ENCODE results near the gene CNNM2. TPM values are rescaled to one million over a fixed set of nuclear protein-coding genes. Genes with fewer than 3 reads are reported as not detected.

The CNNM2 gene
- total RNA-seq, 1 experiment from 2014 or later, result 23.1 TPM

DNA sequence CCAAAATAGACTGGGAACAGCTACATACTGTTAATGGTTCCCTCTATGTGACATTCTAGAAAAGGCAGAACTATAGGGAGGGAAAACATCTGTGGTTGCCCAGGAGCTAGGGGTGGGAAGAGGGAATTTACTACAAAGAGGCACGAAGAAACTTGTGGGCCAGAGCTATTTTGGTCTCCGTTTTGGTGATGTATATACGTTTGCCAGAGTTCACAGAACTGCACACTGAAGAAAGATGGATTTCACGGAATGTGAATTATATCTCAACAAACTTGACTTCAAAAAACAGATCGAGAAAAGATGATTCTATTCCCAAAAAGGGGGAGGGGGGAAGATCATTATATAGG lies 49.2 kb upstream of the CNNM2 start:
- intact Hi-C loops (cut with micrococcal nuclease), result no loop called here
- Histone ChIP-seq H4K20me1 (ENCODE audit: insufficient read depth) (no peaks in the 10 kb centered on the region; the same call in 1 of the 2 replicates), H3K4me2 (ENCODE audit: low read length) (no peak overlapping the region), H3K27ac (ENCODE audit: low read depth, low read length) (no peak overlapping the region), H3K9me2 (ENCODE audit: insufficient read depth) (no peaks in the 10 kb centered on the region), H3K36me3 (ENCODE audit: control insufficient read depth in 1 of 2, insufficient read depth in 2 of 2, low read length in 2 of 2) (no peaks in the 10 kb centered on the region), H3K4me3 (replicated peaks in 1 of 2; ENCODE audit: low read depth in 1 of 2, low read length in 2 of 2) (no peak overlapping the region), H3K27me3 (ENCODE audit: insufficient read depth, low read length) (no peaks in the 10 kb centered on the region), H3K9ac (ENCODE audit: low read length) (no peak overlapping the region), H3K79me2 (ENCODE audit: insufficient read depth, low read length) (no peaks in the 10 kb centered on the region), H2AFZ (ENCODE audit: low read depth, low read length, poor library complexity, severe bottlenecking) (no peak overlapping the region), H3K4me1 (ENCODE audit: control insufficient read depth in 1 of 2, insufficient read depth in 2 of 2, low read length in 2 of 2) (peaks cover 0 to 5% of the 10 kb centered on the region in 2 experiments; a peak in 2 of 4 replicates), H3K9me3 (ENCODE audit: control insufficient read depth in 1 of 2, insufficient read depth in 1 of 2, low read depth in 1 of 2, low read length in 2 of 2) (no peaks in the 10 kb centered on the region)
- POLR2A ChIA-PET, result interaction anchor here (1.4 kb wide), 1 partner anchor 14 kb away, joined by 4 read pairs; the partner anchor contains the start of gene BORCS7
- DNase-seq (ENCODE audit: low read depth, low spot score) (no peak), ATAC-seq (no peak)
- TF ChIP-seq YY1 (IDR thresholded peaks at IDR 0.05; ENCODE audit: extremely low read depth, insufficient replicate concordance, low read depth, low read length), result no peak
- no peak for TF ChIP-seq REST (IDR thresholded peaks at IDR 0.05; ENCODE audit: low read depth)
- TF ChIP-seq, protein P1, sequence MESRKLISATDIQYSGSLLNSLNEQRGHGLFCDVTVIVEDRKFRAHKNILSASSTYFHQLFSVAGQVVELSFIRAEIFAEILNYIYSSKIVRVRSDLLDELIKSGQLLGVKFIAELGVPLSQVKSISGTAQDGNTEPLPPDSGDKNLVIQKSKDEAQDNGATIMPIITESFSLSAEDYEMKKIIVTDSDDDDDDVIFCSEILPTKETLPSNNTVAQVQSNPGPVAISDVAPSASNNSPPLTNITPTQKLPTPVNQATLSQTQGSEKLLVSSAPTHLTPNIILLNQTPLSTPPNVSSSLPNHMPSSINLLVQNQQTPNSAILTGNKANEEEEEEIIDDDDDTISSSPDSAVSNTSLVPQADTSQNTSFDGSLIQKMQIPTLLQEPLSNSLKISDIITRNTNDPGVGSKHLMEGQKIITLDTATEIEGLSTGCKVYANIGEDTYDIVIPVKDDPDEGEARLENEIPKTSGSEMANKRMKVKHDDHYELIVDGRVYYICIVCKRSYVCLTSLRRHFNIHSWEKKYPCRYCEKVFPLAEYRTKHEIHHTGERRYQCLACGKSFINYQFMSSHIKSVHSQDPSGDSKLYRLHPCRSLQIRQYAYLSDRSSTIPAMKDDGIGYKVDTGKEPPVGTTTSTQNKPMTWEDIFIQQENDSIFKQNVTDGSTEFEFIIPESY (IDR thresholded peaks at IDR 0.05; ENCODE audit: extremely low read depth, insufficient replicate concordance, low read length), result no peak
- no TSS peak for BruUV-seq (replicated peaks)
- CTCF ChIA-PET, result no interaction called here
- RAD21 ChIA-PET (ENCODE audit: low non-redundant PET in 1 of 2, low total read pairs in 2 of 2, uncharacterized antibody in 2 of 2, unreplicated experiment in 2 of 2), result no interaction called here
